Right ventricle myocardium inferior (tissue), 1 donor: ENCODE results near the gene MRPS24. TPM values are rescaled to one million over a fixed set of nuclear protein-coding genes. Genes with fewer than 3 reads are reported as not detected.

Source experiments
- ATAC-seq: fragments of 200-7000 bp; cut with Tn5 transposase; one replicate; pipeline ENCODE4 v1.9.1; 2020; ENCODE audit warnings: mild to moderate bottlenecking, moderate library complexity
- DNase-seq: peaks from one replicate; pipeline ENCODE4 v3.0.0; 2021; ENCODE audit errors: missing footprints
- intact Hi-C: fragments of 100-400 bp; cut with DNase I; formaldehyde crosslinking; loops from one replicate; pipeline ENCODE4 v1.11.0; 2022
- total RNA-seq: library from RNA; stranded (reverse); fragmentation: NEBNext Ultra II Directional; extraction: Animal tissue kit (Norgen Biotek cat#: 25700); gene quantifications from one replicate; pipeline ENCODE4 v1.2.1, GENCODE V29; 2021
- donor health status: DM: no; HTN: yes; CAD: no; lungs with severe emphysema.

The MRPS24 gene
- total RNA-seq, 1 donor from 2014 or later = 193 TPM

DNA sequence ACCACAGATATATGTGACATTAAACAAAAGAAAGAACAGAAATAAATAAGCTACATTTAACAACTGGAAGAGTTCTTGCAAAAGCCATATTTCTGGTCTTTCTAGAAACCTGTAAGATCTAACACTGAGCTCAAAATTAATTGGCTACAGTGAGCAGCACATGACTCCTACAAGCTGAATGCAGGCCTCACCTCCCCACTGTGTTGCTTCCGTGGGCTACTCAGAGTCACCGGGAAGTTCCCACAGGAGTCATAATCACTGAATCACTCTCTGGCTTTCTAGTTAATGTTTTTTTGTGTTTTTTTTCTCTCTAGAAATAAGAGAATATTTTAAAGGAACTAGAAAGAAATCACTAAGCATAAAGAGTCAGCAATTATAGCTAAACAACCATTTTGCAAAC lies 10.2 kb upstream of the MRPS24 start:
- no peak for DNase-seq
- ATAC-seq = no peak
- intact Hi-C loops = no loop called here

DNA sequence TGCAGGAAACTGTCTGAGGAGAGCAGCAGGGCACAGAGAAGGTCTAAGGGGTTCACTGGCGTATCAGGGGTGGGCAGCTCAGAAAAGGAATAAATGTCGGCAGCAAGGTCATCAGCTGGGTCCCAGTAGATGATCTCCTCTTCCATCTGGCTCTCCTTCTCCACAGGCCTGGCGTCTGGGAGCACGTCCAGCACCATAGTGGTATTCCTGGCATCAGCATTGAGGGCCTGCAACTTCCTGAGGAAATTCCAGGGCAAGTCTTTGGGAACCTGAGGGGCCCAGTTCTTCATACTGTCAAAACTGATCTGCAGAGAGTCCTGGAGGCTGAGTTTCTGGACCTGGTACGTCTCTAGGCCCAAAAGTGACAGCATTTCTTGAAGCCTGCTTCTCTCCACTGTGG lies 9.6 kb upstream of the MRPS24 start:
- intact Hi-C loops = no loop called here
- no peak for DNase-seq
- ATAC-seq = peak; percentile 25

DNA sequence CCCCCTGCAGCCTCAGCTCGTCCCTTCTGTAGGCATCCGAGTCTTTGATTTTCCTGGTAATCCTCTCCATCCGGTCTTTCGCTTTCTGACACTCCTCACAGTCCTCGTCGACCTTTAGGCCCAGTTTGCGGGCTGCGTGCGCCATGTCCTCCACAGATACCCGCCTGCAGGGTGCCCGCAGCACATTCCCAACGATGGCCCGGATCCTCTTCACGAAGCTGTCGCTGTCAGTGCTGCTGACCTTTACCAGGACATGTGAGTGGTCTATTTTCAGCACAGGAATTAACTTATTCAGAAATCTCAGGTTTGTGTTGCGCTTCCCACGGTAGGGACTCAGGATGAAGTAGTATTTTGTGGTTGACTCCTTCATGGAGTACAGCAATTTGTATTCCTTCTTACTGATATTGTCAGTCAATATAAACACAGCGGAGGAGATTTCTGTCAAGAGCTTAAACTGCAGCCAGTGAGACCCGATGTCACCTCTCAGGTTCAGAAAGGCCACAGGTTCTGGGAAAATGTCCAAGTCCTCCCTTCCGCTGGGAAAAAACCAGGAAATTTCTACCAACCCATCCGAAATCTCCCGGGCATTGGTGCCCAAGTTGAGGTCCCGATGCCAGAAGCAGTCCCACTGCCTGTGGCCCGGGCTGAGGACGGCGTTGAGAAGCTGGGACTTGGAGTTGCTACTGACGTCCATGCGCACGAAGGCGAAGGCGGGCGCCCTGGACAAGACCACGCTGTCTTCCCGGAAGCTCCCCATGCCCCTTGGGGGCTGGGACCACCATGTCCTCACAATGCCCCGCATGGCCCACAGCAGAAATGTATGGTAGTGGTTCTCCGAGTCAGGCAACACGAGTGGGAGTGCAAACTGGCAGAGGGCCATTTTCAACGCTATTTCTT lies 8.9 kb upstream of the MRPS24 start:
- intact Hi-C loops = no loop called here
- ATAC-seq (peak; percentile 38), DNase-seq (no peak)

DNA sequence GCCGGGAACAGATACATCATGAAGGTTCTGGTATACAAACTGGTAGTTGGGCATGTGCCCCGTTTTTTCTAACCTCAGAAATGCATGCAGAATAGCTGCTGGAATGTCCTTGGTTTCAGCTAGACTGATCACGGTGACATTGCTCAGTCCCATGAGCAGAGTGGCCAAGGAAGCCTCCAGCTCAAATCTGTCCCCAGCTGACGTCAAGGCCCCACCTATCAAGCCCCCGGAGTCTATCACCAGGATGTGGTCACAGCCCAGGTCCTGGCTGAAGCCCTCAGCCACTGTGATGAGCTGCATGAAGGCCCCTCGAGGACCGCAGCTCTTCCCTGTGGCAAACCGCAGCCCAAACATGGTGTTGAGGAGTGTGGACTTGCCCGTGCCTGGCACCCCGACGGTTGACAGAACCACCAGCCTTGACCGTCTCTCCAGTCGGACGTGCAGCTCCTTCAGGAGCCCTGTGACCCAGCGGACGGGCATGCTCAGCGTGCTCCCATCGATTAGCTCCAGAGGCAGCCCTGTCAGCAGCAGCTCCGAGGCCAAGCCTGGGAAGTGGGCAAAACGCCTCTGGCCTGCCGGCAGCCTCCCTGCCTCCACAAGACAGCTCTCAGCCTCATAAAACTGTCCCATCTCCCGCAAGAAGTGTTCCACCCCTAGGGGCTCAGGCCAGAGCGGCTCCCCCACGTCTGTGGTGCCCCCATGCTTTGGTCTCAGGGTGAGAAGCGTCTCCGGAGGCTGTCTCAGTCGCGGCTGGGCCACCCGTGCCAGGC lies 7.8 kb upstream of the MRPS24 start:
- no peak for DNase-seq
- intact Hi-C loops = no loop called here
- ATAC-seq = no peak

DNA sequence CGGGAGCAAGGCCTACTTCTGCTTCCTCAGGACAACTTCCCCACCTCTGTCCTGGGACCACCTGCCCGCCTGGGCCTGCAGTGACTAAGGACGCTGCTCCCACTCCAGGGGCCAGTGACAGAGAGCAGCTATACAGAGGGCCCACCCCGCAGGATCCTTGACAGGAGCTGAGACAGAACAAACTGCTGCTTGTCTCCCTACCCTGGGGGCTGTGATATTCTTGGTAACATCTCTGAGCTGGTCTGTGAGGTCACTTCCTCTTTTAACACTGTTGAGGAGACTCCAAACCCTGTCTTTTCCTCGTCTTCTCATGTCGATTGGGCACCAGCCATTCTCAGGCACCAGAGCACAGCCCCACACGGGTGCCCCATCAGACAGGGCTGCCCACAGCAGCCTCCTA lies 6.9 kb upstream of the MRPS24 start:
- ATAC-seq = no peak
- intact Hi-C loops = no loop called here
- no peak for DNase-seq

DNA sequence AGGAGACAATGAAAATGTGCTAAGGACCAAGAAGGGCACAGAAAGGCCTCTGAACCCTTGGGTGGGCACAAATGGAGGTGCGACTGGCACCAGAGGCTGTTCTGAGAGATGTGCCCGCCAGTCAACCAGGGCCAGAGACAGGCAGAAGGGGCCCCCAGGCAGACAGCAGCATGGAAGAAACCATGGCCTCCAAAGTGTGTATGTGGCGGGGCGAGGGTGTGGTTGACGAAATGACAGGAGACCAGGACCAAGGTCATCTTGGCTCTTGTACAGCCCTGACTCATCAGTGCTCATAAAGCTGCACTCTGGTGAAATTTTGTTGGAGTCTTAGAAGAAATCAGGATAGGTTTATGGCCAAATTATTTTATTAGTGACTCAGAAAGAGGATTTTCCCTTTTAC lies 4.0 kb upstream of the MRPS24 start:
- DNase-seq = no peak
- intact Hi-C loops = no loop called here
- no peak for ATAC-seq

DNA sequence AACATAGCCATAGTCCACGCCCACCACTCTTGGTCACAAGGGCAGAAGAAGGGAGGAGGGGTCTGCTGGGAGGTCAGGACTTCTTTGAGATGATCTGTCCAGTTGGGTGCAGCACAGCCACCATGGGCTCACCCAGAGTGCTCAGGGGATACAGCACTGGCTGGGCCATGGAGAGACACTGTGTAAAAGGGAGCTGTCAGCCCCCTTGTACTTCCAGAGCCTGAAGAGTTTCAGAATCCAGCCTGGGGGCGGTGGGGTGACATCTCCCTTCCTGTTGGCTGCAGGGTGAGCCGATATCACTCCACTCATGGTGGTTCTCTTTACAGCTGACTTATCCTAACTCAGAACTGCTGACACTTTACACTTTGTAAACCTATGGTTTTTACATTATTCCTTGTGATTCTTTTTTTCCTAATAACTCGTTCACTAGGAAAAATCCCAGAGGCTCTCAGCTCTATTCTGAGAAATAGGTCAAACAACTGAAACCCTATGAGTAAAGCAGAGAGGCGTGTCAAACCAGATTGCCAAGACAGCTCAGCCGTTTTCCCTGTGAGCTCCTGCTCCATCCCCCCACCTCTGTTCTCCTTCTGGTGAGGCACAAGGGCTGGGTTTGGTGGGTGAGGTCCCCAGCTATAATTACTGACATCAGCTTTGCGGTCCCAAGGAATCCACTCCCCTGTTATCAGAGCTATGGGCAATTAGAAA lies 3.2 kb upstream of the MRPS24 start:
- intact Hi-C loops = no loop called here
- DNase-seq = no peak
- peak; percentile 33 for ATAC-seq

DNA sequence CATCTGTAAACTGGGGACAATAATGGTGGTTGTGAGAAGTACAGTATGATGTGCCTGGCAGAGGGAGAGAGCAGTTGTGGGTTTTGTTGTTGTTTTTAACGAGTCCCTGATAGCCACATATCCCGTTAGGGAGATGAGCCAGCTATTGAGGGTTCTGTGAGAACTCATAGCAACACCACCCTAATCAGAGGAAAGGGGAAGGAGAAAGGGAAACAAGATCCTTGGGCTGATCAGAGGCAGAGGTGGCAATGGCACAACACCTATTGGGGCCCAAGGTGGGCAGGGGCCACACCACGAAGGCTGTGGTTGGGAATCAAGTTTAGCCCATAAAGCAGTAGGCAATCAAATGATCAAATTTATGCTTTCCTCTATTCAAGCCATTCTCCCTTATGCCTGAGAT lies 1.7 kb upstream of the MRPS24 start:
- ATAC-seq (no peak), DNase-seq (no peak)
- intact Hi-C loops = no loop called here

DNA sequence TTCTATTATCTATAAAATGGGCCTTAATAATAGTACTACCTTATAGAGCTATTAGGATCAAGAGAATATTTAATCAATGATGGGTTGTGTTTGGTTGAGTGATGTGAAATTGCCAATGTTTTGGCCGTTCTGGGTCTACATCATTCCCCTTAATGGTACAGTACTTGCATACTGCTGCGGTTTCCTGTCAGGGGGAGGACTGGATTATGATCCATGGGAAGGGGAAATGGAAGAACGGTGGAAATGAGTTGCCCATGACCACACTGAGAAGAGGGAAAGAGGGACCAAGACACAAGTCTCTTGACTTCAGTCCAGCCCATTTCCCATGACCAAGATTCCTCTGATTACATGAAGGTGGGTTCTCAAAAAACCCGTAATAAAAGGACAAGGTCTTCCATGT lies 999 bp upstream of the MRPS24 start:
- DNase-seq = no peak
- intact Hi-C loops = no loop called here
- no peak for ATAC-seq

DNA sequence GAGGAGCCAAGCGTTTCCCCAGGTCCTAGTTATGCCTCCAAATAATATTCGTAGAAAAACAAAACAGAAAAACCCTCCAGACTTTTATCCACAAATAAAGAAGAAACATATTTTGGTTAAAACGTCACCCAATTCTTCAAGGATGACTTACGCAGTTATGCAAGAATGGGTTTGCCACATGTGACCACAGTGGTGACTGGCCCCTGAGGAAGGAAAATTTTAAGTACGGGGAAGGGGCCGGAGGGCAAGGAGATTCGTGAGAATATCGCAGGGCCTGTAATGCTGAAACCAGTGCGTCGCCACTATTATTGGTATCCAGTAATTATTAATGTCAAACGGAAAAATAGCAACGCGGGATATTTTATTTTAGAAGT lies 537 bp upstream of the MRPS24 start:
- ATAC-seq (peak; percentile 20), DNase-seq (no peak)
- intact Hi-C loops = no loop called here

DNA sequence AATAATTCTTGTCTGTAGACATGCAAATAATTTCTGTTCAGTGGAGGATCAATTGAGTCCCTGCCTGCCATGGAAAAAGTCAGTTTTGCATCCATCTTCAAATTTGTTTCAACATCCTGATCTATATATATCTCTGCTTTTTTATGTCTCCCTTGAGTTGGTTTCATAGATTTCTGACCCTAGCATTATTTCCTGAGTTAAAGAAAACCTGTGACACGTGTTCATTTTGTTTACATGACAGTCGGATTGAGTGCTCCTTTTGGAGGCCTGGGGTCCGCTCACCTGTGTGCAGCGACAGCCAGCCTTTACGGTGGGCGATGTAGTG lies 674 bp downstream of the MRPS24 start:
- peak; percentile 6 for ATAC-seq
- DNase-seq = no peak
- intact Hi-C loops = no loop called here

DNA sequence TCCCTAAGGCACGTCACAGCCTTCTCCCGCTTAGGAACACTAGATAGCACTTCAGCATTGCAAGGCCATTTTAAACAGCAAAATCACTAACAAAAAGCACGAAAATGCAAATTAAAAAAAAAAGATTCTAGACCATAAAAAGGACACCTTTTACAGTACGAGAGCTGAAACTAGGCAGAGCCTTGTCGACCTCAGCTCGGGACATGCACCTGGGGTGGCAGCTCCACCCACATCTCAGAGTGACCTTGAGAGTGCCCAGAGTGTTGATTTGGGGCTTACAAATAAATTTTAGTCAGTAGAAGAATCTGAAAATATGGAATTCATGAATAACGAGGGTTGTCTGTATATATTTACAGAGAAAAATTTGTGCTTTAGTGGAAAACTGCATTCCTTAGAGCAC lies 1.1 kb downstream of the MRPS24 start:
- ATAC-seq (no peak), DNase-seq (no peak)
- intact Hi-C loops = no loop called here

DNA sequence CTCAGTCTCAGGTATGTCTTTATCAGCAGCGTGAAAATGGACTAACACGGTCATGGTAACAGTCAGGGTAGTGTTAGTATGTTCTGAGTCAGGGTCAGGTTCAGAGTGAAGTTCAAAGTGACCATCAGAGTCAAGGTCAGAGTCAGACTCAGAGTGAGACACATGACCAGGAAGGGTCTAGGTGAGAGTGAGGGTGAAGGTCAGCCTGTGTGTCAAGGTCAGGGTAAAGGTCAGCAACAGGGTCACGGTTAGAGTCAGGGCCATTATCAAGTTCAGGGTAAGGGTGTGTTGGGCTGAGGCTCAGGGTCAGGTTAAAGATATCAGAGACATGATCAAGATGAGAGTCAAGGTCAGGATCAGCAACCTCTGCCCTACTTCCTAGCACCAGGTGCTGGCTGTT lies 4.0 kb downstream of the MRPS24 start:
- intact Hi-C loops = no loop called here
- ATAC-seq (no peak), DNase-seq (no peak)

DNA sequence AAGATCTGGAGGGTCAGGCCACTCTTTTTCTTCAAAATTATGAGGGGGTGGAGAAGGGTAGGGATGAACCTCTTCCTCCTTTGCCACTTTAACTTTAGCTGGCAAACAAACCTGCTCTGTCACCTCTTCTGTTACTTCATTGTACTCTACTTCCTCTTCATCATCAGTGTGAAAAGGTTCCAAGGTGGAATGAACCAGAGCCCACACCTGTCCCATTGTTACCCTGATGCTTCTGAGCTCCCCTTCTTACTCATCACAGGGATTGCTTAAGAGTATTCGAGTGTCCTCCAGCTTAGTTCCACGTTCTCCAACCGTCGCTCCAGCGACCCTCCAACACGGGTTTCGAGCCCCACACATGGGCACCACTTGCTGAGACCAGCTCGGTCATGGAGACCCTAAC lies 5.2 kb downstream of the MRPS24 start:
- ATAC-seq (no peak), DNase-seq (no peak)
- intact Hi-C loops = no loop called here

DNA sequence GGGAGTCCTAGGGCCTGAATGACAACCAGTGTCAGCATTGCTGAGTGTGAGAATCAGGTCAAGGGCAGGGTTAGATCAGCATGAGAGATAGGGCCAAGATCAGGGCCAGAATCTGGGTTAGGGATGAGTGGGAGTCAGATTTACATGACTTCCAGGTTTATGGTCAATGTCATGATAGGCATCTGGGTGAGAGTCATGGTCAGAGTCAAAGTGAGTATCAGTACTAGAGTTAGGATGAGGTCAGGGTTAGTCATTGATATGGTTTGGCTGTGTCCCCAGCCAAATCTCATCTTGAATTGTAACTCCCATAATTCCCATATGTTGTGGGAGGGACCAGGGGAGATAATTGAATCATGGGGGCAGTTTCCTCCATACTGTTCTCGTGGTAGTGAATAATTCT lies 12.3 kb downstream of the MRPS24 start:
- intact Hi-C loops = no loop called here
- DNase-seq (no peak), ATAC-seq (no peak)

DNA sequence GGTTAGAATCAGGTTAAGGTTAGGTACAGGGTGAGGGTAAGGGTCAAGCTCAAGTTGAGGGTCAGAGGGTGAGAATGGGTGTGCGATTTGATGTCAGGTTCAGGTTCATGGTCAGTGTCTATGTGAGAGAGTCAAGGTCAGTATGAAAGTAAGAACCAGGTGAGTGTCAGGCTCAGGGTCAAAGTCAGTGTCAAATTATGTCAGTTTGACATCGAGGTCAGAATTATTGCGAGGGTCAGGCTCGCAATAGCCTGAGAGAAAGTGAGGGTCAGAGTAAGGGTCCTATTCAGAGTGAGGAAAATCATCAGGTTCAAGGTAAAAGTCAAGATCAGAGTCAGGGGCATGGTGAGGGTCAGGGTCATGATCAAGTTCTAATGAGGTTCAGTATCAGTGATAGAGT lies 13.0 kb downstream of the MRPS24 start:
- DNase-seq = no peak
- intact Hi-C loops = no loop called here
- no peak for ATAC-seq

DNA sequence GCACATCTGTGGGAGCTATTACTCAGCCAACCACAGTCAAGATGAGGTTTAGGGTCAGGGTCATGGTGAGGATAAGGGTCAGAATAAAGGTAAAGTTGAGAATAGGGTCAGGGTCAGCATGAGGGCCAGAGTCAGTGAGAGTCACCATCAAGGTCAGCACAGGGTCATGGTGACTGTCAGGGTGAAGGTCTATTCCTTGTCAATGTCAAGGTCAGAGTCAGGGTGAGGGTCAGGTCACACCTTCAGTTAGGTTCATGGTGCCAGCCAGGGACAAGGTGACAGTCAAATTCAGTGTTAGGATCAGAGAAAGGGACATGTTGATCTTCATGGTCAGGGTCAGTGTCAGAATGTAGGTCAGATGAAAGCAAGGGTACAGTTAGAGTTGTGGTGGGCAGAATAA lies 14.1 kb downstream of the MRPS24 start:
- DNase-seq (no peak), ATAC-seq (no peak)
- intact Hi-C loops = no loop called here

DNA sequence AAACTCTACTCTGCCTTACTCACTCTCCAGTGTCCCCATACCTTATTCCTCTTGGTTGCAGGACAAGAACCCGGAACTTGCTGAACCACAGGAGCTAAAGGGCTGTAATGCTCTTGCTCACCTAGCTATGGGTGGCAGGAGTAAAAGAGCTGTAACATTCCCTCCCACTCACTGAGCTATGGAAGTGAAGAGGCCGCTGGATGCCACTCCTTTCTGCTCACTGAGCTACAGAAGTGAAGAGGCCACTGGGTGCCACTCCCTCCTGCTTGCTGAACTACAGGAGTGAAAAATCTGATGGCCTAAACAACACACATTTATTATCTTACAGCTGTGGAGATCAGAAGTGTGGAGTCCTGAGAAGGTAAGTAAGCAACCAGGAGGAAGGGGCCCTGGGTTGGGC lies 17.5 kb downstream of the MRPS24 start:
- DNase-seq (no peak), ATAC-seq (no peak)
- intact Hi-C loops = no loop called here

DNA sequence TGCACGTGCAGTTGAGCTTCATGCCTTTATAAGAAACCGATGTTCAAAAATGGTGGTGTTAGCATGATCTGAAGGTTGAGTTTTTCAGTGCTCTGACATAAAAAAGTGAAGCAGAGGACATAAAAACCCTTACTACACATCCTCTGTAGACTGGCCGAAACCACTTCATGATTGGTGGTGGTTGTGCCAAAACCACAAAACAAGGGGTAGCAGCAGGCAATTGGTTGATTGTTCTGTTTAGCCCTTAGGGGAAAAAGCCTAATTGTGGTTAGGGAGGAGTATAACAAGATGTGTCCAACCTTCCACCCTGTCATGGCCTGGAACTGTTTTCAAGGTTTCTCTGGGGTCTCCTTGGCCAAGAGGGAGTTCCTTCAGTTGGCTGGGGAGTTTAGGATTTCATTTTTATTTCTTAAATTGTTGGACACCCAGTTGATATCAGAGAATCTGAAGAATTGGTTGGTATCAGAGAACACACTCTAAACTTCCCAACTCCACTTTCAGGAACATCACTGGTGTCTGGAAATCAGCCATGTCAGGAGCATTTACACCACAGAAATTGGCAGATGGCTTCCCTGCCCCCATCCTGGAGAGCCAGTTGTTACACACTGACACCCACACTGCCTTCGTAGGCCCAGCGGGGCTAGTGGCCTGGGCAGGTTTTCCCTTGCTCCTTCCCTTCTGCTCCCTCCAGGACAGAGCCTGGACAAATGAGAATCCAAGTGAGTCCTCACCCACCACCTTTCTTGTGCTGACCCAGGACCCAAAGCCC lies 18.8 kb downstream of the MRPS24 start:
- DNase-seq = no peak
- ATAC-seq = no peak
- intact Hi-C loops = no loop called here
